ENCODE results near the gene EGLN3. TPM values are rescaled to one million over a fixed set of nuclear protein-coding genes. Genes with fewer than 3 reads are reported as not detected.

Gene EGLN3
- total and polyA plus RNA-seq, 2 donors (not counting 3 experiments of a cell fraction or from before 2014, with no cell fraction given) = 0.20 TPM; not detected in 1

DNA sequence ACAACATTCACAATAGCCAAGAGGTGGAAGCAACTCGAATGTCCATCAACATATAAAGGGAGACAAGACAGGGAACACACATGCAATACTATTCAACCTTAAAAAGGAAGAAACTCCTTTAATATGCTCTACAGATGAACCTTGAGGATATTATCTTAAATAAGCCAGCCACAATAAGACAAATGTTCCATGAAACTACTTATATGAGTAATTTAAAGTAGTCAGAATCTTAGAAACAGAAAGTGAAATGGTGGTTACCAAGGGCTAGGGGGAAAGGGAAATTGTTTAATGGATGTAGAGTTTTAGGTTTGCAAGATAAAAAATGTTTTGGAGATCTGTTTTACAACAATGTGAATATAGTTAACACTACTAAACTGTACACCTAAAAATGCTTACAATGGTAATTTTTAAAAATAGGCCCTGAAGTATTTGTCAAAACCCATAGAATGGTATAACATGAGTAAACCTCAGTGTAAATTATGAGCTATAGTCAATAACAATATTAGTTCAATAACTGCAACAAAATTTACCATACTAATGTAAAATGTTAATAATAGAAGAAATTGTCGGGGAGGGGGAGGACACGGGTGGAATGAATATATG is 71.1 kb downstream of the EGLN3 start:
- no peaks in the 10 kb centered on the region for H3K4me1 ChIP-seq (ENCODE audit: control insufficient read depth, extremely low read depth, insufficient read depth, low read length)
- DNase-seq (ENCODE audit: low read depth, low spot score) = no peak

More for the DNA sequence above, 71.1 kb downstream of the EGLN3 start:
- Histone ChIP-seq H3K4me3 (replicated peaks in 1 of 3; ENCODE audit: insufficient read depth in 1 of 3, low read depth in 1 of 3, low read length in 3 of 3) (no peak overlapping the region), H2AFZ (ENCODE audit: low read depth, low read length) (no peak overlapping the region), H3K9me1 (replicated peaks; ENCODE audit: control insufficient read depth, extremely low read depth, insufficient read depth, low read length) (no peaks in the 10 kb centered on the region), H3K9ac (replicated peaks; ENCODE audit: extremely low read depth, insufficient read depth, low read length) (no peak overlapping the region), H3K4me2 (ENCODE audit: insufficient read depth, low read length) (no peak overlapping the region), H3K79me2 (ENCODE audit: control insufficient read depth, insufficient read depth, low read length) (no peaks in the 10 kb centered on the region), H4K20me1 (replicated peaks; ENCODE audit: control insufficient read depth, extremely low read depth, insufficient read depth, low read length) (no peaks in the 10 kb centered on the region), H3K36me3 (ENCODE audit: control insufficient read depth in 2 of 2, extremely low read depth in 1 of 2, insufficient read depth in 2 of 2, low read length in 2 of 2) (no peaks in the 10 kb centered on the region), H3K9me3 (replicated peaks; ENCODE audit: control insufficient read depth, insufficient read depth, low read length) (no peaks in the 10 kb centered on the region), H3K27me3 (ENCODE audit: control insufficient read depth in 2 of 2, insufficient read depth in 2 of 2, low read length in 2 of 2) (no peaks in the 10 kb centered on the region), H3K27ac (ENCODE audit: insufficient read depth, low read depth, low read length) (no peak overlapping the region)
- ChIA-PET CTCF (no interaction called here), POLR2A (no interaction called here)
- BruUV-seq (replicated peaks) = no TSS peak
- no peak for FAIRE-seq
- TF ChIP-seq MYC (IDR thresholded peaks at IDR 0.05; ENCODE audit: low read depth, low read length) (no peak), FOS (IDR thresholded peaks at IDR 0.05; ENCODE audit: borderline replicate concordance, insufficient read depth, low read length) (no peak), POLR2A (IDR thresholded peaks at IDR 0.05; ENCODE audit: low read depth, low read length) (no peak), JUN (IDR thresholded peaks at IDR 0.05; ENCODE audit: borderline replicate concordance, insufficient read depth, insufficient read length, low read depth) (no peak), GATA2 (IDR thresholded peaks at IDR 0.05; ENCODE audit: insufficient read depth, insufficient read length, low read depth, low read length) (no peak), EZH2 (IDR thresholded peaks at IDR 0.05; ENCODE audit: borderline replicate concordance, low read depth, low read length, severe bottlenecking) (no peak), POLR2AphosphoS5 (IDR thresholded peaks at IDR 0.05; ENCODE audit: insufficient read depth, low read depth, low read length) (no peak)
- TF ChIP-seq, protein P1, sequence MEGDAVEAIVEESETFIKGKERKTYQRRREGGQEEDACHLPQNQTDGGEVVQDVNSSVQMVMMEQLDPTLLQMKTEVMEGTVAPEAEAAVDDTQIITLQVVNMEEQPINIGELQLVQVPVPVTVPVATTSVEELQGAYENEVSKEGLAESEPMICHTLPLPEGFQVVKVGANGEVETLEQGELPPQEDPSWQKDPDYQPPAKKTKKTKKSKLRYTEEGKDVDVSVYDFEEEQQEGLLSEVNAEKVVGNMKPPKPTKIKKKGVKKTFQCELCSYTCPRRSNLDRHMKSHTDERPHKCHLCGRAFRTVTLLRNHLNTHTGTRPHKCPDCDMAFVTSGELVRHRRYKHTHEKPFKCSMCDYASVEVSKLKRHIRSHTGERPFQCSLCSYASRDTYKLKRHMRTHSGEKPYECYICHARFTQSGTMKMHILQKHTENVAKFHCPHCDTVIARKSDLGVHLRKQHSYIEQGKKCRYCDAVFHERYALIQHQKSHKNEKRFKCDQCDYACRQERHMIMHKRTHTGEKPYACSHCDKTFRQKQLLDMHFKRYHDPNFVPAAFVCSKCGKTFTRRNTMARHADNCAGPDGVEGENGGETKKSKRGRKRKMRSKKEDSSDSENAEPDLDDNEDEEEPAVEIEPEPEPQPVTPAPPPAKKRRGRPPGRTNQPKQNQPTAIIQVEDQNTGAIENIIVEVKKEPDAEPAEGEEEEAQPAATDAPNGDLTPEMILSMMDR (IDR thresholded peaks at IDR 0.05; ENCODE audit: extremely low read depth in 1 of 2, insufficient read depth in 1 of 2, low read depth in 1 of 2, low read length in 2 of 2) = no peak
- TF ChIP-seq, protein P2, sequence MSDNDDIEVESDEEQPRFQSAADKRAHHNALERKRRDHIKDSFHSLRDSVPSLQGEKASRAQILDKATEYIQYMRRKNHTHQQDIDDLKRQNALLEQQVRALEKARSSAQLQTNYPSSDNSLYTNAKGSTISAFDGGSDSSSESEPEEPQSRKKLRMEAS (IDR thresholded peaks at IDR 0.05; ENCODE audit: insufficient read depth, insufficient read length) = no peak
- intact Hi-C loops (cut with micrococcal nuclease) = no loop called here
- dilution Hi-C loops (cut with MboI; ENCODE audit: extremely low pct_ligation_motif_present, low sequenced_read_pairs) = no loop called here

Data from endothelial cell of umbilical vein (primary cell).